ENCODE measurements around the gene UGGT1.

GRCh38 chr2:128041561-128041960 lies 49.4 kb upstream of the UGGT1 start:
- TF ChIP-seq CTCF (IDR thresholded peaks at IDR 0.05) (no peak), POLR2AphosphoS5 (IDR thresholded peaks at IDR 0.05) (no peak)
